NCI-H345 treated with DMSO at 0.1 percent for 48 hours (cell line): ENCODE data around the gene GCLM.

Experiments
- DNase-seq: peaks from one replicate; lab custom pipeline; 2025; ENCODE audit not compliant: unreplicated experiment; lab: John Stamatoyannopoulos, UW

Gene GCLM

GRCh38 chr1:93846992-93847810 is 62.0 kb downstream of the GCLM start:
- peak; percentile 82 for DNase-seq

- peak; percentile 78 for DNase-seq
These were observed 62.8 kb downstream of the GCLM start for GRCh38 chr1:93846206-93846991.

- DNase-seq = no peak
These were observed 63.6 kb downstream of the GCLM start for GRCh38 chr1:93845538-93846205.

GRCh38 chr1:93844262-93845045 is 64.8 kb downstream of the GCLM start:
- peak; percentile 73 for DNase-seq

- DNase-seq = no peak
These were observed 66.3 kb downstream of the GCLM start for GRCh38 chr1:93842750-93843500.

GRCh38 chr1:93841771-93842170 is 67.5 kb downstream of the GCLM start:
- DNase-seq = no peak

- DNase-seq = no peak
These were observed 68.2 kb downstream of the GCLM start for GRCh38 chr1:93840956-93841482.

- DNase-seq = no peak
These were observed 69.5 kb downstream of the GCLM start for GRCh38 chr1:93839753-93840152.

- DNase-seq = no peak
These were observed 69.9 kb downstream of the GCLM start for GRCh38 chr1:93839307-93839706.

GRCh38 chr1:93837961-93838360 is 71.3 kb downstream of the GCLM start:
- no peak for DNase-seq
